ENCODE results near the gene PRDM15. TPM values are rescaled to one million over a fixed set of nuclear protein-coding genes. Genes with fewer than 3 reads are reported as not detected.

Gene PRDM15
- total and polyA plus RNA-seq, 2 donors (not counting 1 experiment from before 2014, with no cell fraction given) = 2.3 to 3.6 TPM

DNA sequence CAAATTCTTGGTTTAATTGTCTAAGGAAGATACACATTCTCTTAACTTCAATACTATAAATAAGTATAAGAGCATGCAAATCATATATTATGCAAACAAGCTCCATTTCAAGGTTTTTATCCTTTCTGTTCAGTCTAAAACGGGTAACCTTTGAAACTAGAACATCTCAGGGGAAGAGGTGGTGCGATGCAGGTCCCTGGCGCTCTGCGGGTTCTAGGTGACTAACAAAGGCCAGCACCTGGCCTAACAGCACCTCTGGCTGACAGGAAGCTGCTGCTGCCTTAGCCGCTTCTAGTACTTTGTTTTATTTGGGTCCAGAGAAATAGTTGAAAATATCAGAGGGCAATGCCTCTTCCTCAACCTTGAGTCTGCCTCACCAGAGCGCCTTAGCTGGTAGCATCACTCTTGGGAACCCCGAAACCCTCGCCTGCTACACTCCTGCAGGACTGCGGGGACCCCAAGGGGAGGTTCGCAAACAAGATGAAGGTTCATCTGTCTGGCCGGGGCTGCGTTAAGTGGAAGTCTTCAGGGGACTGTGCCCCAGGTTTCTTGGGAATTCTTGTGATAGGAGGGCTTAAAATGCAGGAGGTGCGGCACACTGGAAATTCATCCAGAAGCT is 45.5 kb downstream of the PRDM15 start:
- TF ChIP-seq EZH2 (IDR thresholded peaks at IDR 0.05; ENCODE audit: low read length, missing control alignments) = no peak
- TF ChIP-seq, protein P1, sequence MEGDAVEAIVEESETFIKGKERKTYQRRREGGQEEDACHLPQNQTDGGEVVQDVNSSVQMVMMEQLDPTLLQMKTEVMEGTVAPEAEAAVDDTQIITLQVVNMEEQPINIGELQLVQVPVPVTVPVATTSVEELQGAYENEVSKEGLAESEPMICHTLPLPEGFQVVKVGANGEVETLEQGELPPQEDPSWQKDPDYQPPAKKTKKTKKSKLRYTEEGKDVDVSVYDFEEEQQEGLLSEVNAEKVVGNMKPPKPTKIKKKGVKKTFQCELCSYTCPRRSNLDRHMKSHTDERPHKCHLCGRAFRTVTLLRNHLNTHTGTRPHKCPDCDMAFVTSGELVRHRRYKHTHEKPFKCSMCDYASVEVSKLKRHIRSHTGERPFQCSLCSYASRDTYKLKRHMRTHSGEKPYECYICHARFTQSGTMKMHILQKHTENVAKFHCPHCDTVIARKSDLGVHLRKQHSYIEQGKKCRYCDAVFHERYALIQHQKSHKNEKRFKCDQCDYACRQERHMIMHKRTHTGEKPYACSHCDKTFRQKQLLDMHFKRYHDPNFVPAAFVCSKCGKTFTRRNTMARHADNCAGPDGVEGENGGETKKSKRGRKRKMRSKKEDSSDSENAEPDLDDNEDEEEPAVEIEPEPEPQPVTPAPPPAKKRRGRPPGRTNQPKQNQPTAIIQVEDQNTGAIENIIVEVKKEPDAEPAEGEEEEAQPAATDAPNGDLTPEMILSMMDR (conservative IDR thresholded peaks at IDR 0.05 in 1 of 2, IDR thresholded peaks at IDR 0.05 in 1 of 2; ENCODE audit: low read depth in 1 of 2, low read length in 2 of 2) = no peak
- peaks cover 4% of the 10 kb centered on the region for H3K36me3 ChIP-seq (ENCODE audit: control insufficient read depth, insufficient read depth, low read length)

DNA sequence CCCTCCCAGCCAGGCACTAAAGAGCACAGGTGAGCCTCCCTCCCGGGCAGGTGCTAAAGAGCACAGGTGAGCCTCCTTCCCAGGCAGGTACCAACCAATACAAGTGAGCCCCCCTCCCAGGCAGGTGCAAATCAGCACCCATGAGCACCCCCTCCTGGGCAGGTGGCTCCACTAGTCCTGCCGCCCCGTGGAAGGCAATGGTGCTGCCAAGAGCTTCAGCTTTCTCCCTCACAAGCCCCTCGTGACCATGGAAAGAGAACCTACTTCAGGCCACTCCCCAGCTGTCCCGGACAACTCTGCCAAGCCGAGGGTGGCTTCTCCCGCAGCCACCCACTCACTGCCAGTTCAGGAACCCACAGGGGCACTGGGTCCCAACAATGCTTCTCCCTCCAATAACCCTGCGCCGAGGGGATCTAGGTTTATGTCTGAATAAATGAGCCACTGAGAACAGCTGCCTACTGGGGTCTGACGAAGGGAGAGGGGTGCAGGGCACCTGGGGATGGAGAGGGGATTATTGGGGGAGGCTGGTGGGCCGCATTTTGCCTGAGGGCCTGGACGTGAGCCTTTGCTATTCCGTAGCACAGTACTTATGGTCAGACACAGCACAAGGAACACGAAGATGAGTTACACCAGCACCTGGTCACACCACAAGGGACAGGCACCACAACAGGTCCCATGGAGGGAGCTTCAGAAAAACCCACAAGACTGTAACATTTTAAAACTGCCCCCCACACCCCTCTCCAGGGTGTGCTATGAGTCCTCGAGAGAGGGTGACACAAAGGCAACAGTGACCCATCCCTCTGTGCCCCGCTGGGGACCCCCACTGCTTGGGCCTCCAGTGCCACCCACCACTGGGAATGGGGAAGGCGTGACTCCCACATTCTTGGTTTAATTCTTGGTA is 46.3 kb downstream of the PRDM15 start:
- DNase-seq (ENCODE audit: low read depth in 2 of 2) = no peak
- Histone ChIP-seq H4K20me1 (ENCODE audit: control insufficient read depth, extremely low read depth, insufficient read depth, low read length) (no peaks in the 10 kb centered on the region), H3K9me3 (ENCODE audit: control insufficient read depth, insufficient read depth, low read depth, low read length) (no peaks in the 10 kb centered on the region), H3K4me3 (replicated peaks in 1 of 4; ENCODE audit: control extremely low read depth in 1 of 4, insufficient read depth in 1 of 4, low read depth in 3 of 4, low read length in 4 of 4) (no peak overlapping the region), H3K4me2 (ENCODE audit: extremely low read depth, insufficient read depth, low read length) (no peak overlapping the region), H3K27me3 (ENCODE audit: control insufficient read depth, insufficient read depth, low read length) (no peaks in the 10 kb centered on the region), H3K9ac (ENCODE audit: insufficient read depth, low read length) (no peak overlapping the region), H3K79me2 (ENCODE audit: control insufficient read depth, insufficient read depth, low read length) (no peaks in the 10 kb centered on the region), H3K27ac (ENCODE audit: insufficient read depth, low read length) (no peak overlapping the region), H3K4me1 (ENCODE audit: control insufficient read depth, extremely low read depth, insufficient read depth, low read length) (no peaks in the 10 kb centered on the region), H2AFZ (ENCODE audit: low read length) (no peak overlapping the region), H3K36me3 (ENCODE audit: control insufficient read depth, insufficient read depth, low read length) (peaks cover 2% of the 10 kb centered on the region)
- TF ChIP-seq EZH2 (IDR thresholded peaks at IDR 0.05; ENCODE audit: low read length, missing control alignments) = no peak
- TF ChIP-seq, protein P1 (conservative IDR thresholded peaks at IDR 0.05 in 1 of 2, IDR thresholded peaks at IDR 0.05 in 1 of 2; ENCODE audit: low read depth in 1 of 2, low read length in 2 of 2) = no peak

More for the DNA sequence above, 45.5 kb downstream of the PRDM15 start:
- Histone ChIP-seq H3K4me1 (ENCODE audit: control insufficient read depth, extremely low read depth, insufficient read depth, low read length) (no peaks in the 10 kb centered on the region), H4K20me1 (ENCODE audit: control insufficient read depth, extremely low read depth, insufficient read depth, low read length) (no peaks in the 10 kb centered on the region), H3K79me2 (ENCODE audit: control insufficient read depth, insufficient read depth, low read length) (no peaks in the 10 kb centered on the region), H3K4me2 (ENCODE audit: extremely low read depth, insufficient read depth, low read length) (no peak overlapping the region), H3K9ac (ENCODE audit: insufficient read depth, low read length) (no peak overlapping the region), H3K27ac (ENCODE audit: insufficient read depth, low read length) (no peak overlapping the region), H2AFZ (ENCODE audit: low read length) (no peak overlapping the region), H3K4me3 (replicated peaks in 1 of 4; ENCODE audit: control extremely low read depth in 1 of 4, insufficient read depth in 1 of 4, low read depth in 3 of 4, low read length in 4 of 4) (no peak overlapping the region), H3K27me3 (ENCODE audit: control insufficient read depth, insufficient read depth, low read length) (no peaks in the 10 kb centered on the region), H3K9me3 (ENCODE audit: control insufficient read depth, insufficient read depth, low read depth, low read length) (no peaks in the 10 kb centered on the region)
- no peak for DNase-seq (ENCODE audit: low read depth in 2 of 2)

DNA sequence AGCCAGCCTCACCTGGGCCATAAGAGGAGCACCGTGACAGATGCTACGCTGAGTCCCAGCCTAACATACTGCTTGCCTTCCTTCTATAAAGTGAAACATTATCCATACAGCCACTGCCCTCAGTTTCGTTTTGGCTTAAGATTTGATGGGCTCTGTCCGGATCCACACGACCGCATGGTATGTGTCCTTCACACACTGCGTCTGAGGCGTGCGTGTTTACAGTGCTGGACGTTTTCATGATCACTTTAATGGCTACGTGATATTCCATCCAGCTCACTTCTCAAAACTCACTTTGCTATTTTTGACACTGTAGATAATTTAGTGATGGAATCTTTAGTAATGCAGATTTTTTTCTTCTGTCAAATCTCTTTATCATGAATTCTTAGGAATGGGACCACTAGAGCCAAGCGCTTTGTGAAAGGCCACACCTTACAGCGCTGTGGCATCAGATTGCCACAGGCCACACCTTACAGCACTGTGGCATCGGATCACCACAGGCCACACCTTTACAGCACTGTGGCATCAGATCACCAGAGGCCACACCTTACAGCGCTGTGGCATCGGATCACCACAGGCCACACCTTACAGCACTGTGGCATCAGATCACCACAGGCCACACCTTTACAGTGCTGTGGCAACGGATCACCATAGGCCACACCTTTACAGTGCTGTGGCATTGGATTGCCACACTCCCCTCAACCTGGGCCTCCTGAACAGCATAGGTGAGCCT is 47.1 kb downstream of the PRDM15 start:
- no peak overlapping the region for H2AFZ ChIP-seq (ENCODE audit: low read length)

More for the DNA sequence above, 47.1 kb downstream of the PRDM15 start:
- H3K9me3 ChIP-seq (ENCODE audit: control insufficient read depth, insufficient read depth, low read depth, low read length) = no peaks in the 10 kb centered on the region
- H3K79me2 ChIP-seq (ENCODE audit: control insufficient read depth, insufficient read depth, low read length) = no peaks in the 10 kb centered on the region
- no peak overlapping the region for H3K9ac ChIP-seq (ENCODE audit: insufficient read depth, low read length)
- TF ChIP-seq, protein P1 (conservative IDR thresholded peaks at IDR 0.05 in 1 of 2, IDR thresholded peaks at IDR 0.05 in 1 of 2; ENCODE audit: low read depth in 1 of 2, low read length in 2 of 2) = no peak
- no peak for TF ChIP-seq EZH2 (IDR thresholded peaks at IDR 0.05; ENCODE audit: low read length, missing control alignments)
- H3K36me3 ChIP-seq (ENCODE audit: control insufficient read depth, insufficient read depth, low read length) = no peaks in the 10 kb centered on the region
- no peak for DNase-seq (ENCODE audit: low read depth in 2 of 2)
- no peaks in the 10 kb centered on the region for H3K4me1 ChIP-seq (ENCODE audit: control insufficient read depth, extremely low read depth, insufficient read depth, low read length)
- no peak overlapping the region for H3K4me3 ChIP-seq (replicated peaks in 1 of 4; ENCODE audit: control extremely low read depth in 1 of 4, insufficient read depth in 1 of 4, low read depth in 3 of 4, low read length in 4 of 4)
- no peak overlapping the region for H3K4me2 ChIP-seq (ENCODE audit: extremely low read depth, insufficient read depth, low read length)
- H3K27ac ChIP-seq (ENCODE audit: insufficient read depth, low read length) = no peak overlapping the region
- H3K27me3 ChIP-seq (ENCODE audit: control insufficient read depth, insufficient read depth, low read length) = no peaks in the 10 kb centered on the region
- no peaks in the 10 kb centered on the region for H4K20me1 ChIP-seq (ENCODE audit: control insufficient read depth, extremely low read depth, insufficient read depth, low read length)

Data from fibroblast of lung (primary cell).